Rectal smooth muscle tissue (tissue), 1 donor: ENCODE measurements around the gene XXYLT1.
"Not testable (repeated sequence)": the region's sequence is repeated elsewhere in the genome, so short reads cannot be mapped to it uniquely, and the experiment has no call there.

Experiments
- H3K27ac ChIP-seq: one replicate; pipeline ENCODE4 v1.7.0; 2013; ENCODE audit warnings: low read depth, low read length, inconsistent platforms
- H3K27me3 ChIP-seq: one replicate; pipeline ENCODE4 v1.7.0; 2013; ENCODE audit warnings: low read length; ENCODE audit not compliant: control insufficient read depth, insufficient read depth
- H3K36me3 ChIP-seq: one replicate; pipeline ENCODE4 v1.7.0; 2013; ENCODE audit warnings: low read length; ENCODE audit not compliant: control insufficient read depth, insufficient read depth
- H3K4me1 ChIP-seq: one replicate; pipeline ENCODE4 v1.7.0; 2013; ENCODE audit warnings: low read length; ENCODE audit not compliant: control insufficient read depth, insufficient read depth
- H3K4me3 ChIP-seq: one replicate; pipeline ENCODE4 v1.7.0; 2013; ENCODE audit warnings: low read length
- H3K9ac ChIP-seq: one replicate; pipeline ENCODE4 v1.7.0; 2013; ENCODE audit warnings: low read length

Gene XXYLT1

DNA sequence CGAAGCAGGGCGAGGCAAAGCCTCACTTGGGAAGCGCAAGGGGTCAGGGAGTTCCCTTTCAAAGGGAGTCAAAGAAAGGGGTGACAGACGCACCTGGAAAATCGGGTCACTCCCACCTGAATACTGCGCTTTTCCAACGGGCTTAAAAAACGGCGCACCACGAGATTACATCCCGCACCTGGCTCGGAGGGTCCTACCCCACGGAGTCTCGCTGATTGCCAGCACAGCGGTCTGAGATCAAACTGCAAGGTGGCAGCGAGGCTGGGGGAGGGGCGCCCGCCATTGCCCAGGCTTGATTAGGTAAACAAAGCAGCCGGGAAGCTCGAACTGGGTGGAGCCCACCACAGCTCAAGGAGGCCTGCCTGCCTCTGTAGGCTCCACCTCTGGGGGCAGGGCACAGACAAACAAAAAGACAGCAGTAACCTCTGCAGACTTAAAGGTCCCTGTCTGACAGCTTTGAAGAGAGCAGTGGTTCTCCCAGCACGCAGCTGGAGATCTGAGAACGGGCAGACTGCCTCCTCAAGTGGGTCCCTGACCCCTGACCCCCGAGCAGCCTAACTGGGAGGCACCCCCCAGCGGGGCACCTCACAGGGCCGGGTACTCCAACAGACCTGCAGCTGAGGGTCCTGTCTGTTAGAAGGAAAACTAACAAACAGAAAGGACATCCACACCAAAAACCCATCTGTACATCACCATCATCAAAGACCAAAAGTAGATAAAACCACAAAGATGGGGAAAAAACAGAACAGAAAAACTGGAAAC lies 182.9 kb downstream of the XXYLT1 start:
- not testable (repeated sequence) for H3K4me3 ChIP-seq, H3K27me3 ChIP-seq, H3K27ac ChIP-seq, H3K36me3 ChIP-seq, H3K4me1 ChIP-seq, H3K9ac ChIP-seq

DNA sequence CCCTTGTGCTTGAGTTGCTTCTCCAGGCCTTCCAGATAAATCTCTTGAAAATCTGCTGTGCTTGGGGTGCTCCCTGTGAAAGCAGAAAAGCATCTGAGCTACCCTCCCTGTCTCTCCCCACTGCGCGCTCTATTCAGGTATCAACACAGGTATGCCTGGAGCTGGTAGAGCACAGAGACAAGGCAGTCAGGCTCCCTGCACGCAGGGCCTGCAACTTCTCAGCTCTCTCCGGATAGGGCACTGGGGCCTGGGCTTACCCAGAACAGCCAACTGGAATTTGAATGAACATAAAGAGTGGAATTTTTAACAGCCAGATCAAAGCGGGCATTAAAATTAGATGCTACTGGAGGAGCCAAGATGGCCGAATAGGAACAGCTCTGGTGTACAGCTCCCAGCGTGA lies 183.6 kb downstream of the XXYLT1 start:
- Histone ChIP-seq H3K27ac (no peak overlapping the region), H3K9ac (no peak overlapping the region), H3K36me3 (no peaks in the 10 kb centered on the region), H3K4me3 (no peak overlapping the region), H3K27me3 (no peaks in the 10 kb centered on the region), H3K4me1 (no peaks in the 10 kb centered on the region)

DNA sequence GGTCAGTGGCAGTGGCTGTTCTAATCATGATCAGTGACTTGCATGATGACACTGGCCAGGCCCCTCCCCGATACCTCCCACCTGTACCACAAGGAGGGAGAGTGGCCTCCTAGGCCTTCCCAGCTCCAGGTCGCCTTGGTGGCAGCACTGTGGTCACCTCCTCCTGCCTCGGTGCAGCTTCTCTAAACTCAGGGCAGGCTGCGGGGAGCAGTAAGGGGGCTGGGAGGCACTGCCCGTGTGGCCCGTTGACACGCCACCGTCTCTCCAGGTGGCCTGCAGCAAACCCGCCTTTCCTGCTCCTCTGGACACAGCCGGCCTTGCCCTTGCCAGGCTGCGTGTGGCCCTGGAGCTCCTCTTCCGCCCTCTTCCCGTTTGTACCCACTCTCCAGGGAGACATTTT lies 184.1 kb downstream of the XXYLT1 start:
- Histone ChIP-seq H3K36me3 (no peaks in the 10 kb centered on the region), H3K4me3 (no peak overlapping the region), H3K27me3 (no peaks in the 10 kb centered on the region), H3K9ac (no peak overlapping the region), H3K27ac (no peak overlapping the region), H3K4me1 (no peaks in the 10 kb centered on the region)

DNA sequence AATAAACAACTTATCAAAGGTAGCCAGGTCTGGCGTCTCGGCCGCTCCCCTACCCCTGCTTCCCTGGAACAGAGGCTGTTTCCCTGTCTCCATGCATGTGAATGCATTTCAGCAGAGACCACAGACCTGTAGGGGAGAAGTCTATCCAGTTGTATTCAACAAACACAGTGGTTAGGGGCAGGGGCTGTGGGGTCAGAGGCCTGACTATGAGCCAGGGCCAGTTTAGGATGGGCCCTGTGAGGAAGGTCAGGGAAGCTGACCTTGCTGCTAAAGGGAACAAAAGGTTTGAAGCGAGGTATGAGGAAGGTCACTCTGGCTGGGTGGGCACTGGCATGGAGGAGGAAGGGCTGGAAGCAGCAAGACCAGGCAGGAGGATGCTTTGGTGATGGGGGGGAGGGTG lies 184.6 kb downstream of the XXYLT1 start:
- H3K27ac ChIP-seq = no peak overlapping the region
- no peak overlapping the region for H3K9ac ChIP-seq
- no peaks in the 10 kb centered on the region for H3K36me3 ChIP-seq
- no peak overlapping the region for H3K4me3 ChIP-seq
- no peaks in the 10 kb centered on the region for H3K27me3 ChIP-seq
- H3K4me1 ChIP-seq = no peaks in the 10 kb centered on the region

DNA sequence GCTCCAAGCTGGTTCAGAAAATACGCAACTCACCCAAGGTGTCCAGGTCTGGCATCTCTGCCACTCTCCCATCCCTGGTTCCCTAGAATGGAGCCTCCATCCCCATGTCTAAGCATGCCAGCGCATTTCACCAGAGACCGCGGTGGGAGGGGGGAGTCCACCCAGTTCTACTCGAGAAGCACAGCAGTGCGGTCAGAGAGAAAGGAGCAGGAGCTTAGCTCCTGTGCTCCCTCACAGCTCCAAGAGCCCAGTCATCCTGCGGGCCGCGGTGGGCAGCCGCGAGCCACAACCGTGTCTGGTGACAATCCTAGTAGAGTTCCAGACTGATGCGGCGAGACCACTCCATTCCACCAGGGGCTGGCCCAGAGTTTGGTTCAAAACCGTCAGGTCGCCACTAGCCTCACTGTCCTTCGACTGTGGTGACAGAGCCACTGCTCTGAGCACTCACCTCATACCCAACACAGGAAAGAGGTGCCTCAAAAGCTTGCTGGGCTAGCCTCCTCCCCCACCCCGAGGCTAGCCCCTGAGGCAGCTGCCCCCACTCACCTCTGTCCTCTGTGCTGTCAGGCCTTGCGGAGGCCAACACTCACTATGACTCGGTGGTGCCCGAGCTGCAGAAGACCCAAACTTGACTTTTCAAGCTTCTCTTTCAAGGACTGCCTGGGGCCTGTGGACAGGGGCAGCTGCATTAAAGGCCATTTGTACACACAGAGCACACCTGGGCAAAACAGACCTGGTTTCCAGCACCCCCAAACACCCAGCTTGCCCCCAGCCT lies 185.4 kb downstream of the XXYLT1 start:
- Histone ChIP-seq H3K4me3 (no peak overlapping the region), H3K36me3 (no peaks in the 10 kb centered on the region), H3K27ac (no peak overlapping the region), H3K27me3 (no peaks in the 10 kb centered on the region), H3K4me1 (peaks cover 2% of the 10 kb centered on the region), H3K9ac (no peak overlapping the region)

DNA sequence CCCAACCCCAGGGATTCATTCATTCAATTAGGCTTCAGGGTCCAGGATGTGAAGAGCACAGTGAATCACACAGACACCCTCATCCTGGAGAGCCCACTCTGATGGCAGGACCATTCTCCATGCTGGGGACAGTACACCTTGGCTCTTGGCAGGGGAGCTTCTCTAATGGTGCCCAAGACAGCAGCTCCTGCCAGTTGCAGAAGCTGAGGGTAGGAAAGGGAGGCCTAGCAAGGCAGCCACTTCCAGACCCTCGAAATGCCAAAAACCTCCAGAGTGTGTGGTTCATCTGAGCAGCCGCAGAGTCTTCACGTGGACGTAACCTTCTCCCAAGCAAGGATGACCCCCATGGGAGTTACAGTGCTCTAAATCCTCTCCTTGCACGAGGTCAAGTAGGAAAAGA lies 186.2 kb downstream of the XXYLT1 start:
- peaks cover 2% of the 10 kb centered on the region for H3K4me1 ChIP-seq
- H3K27me3 ChIP-seq = no peaks in the 10 kb centered on the region

DNA sequence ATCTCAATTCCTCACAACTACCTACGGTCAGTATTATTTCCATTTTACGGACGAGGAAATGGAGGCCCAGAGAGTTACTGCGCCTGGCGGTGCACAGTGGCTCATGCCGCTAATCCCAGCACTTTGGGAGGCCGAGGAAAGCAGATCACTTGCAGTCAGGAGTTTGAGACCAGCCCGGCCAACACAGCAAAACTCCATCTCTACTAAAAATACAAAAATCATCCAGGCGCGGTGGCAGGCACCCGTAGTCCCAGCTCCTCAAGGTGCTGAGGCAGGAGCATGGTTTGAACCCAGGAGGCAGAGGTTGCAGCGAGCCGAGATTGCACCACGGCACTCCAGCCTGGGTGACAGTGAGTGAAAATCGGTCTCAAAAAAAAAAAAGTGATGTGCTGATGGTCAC lies 187.3 kb downstream of the XXYLT1 start:
- Histone ChIP-seq H3K4me3 (no peak overlapping the region), H3K36me3 (no peaks in the 10 kb centered on the region), H3K9ac (no peak overlapping the region), H3K27ac (no peak overlapping the region), H3K27me3 (no peaks in the 10 kb centered on the region), H3K4me1 (peaks cover 2% of the 10 kb centered on the region)

More for the DNA sequence above, 186.2 kb downstream of the XXYLT1 start:
- no peak overlapping the region for H3K27ac ChIP-seq
- no peak overlapping the region for H3K9ac ChIP-seq
- H3K4me3 ChIP-seq = no peak overlapping the region
- no peaks in the 10 kb centered on the region for H3K36me3 ChIP-seq

DNA sequence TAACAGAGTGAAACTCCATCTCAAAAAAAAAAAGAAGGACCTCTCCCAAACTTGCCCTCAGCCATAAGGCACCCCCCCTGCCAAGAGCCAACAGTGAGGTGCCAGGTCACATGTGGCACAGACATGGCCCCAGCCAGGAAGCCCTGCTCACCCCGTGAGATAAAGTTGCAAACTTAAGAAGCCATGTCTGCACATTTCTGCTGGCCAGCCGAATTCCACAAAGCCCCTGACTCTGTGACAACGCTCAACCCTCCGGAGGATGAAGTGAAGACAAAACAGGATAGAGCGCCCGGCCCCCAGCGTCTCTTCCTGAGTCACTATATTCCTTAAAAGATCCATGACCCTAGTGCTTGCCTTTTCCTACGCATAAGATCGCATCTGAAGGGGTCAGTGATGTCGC lies 188.1 kb downstream of the XXYLT1 start:
- no peak overlapping the region for H3K9ac ChIP-seq
- H3K36me3 ChIP-seq = no peaks in the 10 kb centered on the region
- peaks cover 2% of the 10 kb centered on the region for H3K4me1 ChIP-seq
- H3K27ac ChIP-seq = no peak overlapping the region
- no peak overlapping the region for H3K4me3 ChIP-seq
- H3K27me3 ChIP-seq = no peaks in the 10 kb centered on the region

DNA sequence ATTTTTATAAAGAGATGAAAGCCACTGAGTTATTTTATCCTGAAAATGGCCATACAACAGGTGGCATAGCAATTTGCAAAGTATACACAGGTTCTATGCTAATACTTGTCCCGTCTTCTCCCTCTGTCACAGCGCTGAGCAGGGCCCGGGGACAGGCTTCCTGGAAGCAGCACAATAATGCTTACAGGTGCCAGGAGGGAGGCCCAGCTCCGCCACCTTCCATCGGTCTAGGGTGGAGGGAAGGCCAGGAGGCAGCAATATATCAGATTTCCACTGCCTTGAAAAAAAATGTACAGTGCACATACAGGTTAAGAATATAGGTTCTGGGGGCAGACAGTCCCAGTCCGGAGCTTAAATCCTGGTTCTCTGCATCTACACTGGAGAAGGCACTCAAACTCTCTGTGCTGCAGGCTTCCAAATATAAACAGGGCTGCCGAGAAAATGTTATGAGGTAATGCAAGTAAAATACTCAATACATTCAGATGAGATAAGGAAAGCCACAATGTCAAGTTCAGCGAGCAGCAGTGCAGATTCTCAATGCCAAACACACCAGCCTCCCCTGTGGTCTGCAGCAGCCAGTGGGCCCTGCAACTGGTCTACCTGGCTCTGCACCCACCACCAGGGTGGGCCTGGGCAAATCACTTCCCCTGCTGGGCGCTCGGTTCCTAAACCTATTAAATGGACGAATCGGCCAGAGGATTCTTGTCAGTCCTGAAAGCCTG lies 189.6 kb downstream of the XXYLT1 start:
- no peak overlapping the region for H3K4me3 ChIP-seq
- H3K27me3 ChIP-seq = no peaks in the 10 kb centered on the region
- no peak overlapping the region for H3K27ac ChIP-seq
- H3K9ac ChIP-seq = no peak overlapping the region
- H3K4me1 ChIP-seq = peaks cover 2% of the 10 kb centered on the region
- no peaks in the 10 kb centered on the region for H3K36me3 ChIP-seq

DNA sequence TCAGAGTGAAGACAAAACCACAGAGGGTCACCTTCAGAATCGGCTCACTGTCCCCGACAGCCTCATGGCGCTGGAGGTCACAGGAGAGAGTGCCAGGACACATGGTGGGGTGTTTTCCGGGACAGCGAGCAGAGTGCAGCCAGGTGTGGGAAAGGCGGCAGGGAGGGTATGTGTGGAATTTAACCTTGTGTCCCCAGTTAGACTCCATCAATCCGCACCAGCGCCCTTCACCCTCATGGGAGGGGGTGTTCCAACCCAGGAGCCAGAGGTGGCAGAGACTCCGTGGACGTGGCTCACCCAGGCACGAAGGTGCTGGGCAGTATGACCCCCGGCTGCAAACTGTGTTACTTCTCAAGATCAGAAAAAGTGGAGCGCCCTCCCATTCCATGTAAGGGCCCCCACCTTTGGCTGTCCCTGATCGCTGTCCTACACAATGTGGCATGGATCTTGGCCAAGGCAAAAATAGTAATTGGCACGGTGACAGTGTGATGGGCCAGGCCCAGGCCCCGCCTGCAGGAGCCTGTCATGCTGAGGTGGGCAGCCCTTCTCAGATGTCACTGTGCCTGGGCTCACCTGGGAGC lies 190.3 kb downstream of the XXYLT1 start:
- H3K27ac ChIP-seq = no peak overlapping the region
- no peak overlapping the region for H3K4me3 ChIP-seq
- peaks cover 2% of the 10 kb centered on the region for H3K4me1 ChIP-seq
- H3K27me3 ChIP-seq = no peaks in the 10 kb centered on the region
- H3K36me3 ChIP-seq = no peaks in the 10 kb centered on the region
- H3K9ac ChIP-seq = no peak overlapping the region

DNA sequence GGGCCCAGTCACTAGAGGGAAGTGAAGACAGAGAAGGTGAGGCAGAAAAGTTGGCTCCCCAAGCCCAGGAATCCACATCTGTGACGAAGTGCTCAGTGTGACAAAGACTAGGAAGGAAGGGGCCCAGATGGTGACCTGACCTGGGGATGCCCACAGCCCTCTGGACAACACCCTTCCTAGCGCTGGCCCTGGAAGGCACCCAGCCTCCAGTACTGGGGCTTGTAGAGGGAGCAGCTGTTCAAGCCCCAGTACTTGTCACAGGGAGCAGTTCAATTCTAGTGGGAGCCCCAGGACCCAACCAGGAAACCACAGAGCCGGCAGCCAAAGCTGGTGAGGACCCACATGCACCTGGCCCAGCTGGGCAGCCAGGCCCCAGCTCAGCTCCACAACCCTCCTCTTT lies 190.8 kb downstream of the XXYLT1 start:
- Histone ChIP-seq H3K27ac (no peak overlapping the region), H3K4me3 (no peak overlapping the region), H3K36me3 (no peaks in the 10 kb centered on the region), H3K4me1 (peaks cover 2% of the 10 kb centered on the region), H3K27me3 (no peaks in the 10 kb centered on the region), H3K9ac (no peak overlapping the region)

DNA sequence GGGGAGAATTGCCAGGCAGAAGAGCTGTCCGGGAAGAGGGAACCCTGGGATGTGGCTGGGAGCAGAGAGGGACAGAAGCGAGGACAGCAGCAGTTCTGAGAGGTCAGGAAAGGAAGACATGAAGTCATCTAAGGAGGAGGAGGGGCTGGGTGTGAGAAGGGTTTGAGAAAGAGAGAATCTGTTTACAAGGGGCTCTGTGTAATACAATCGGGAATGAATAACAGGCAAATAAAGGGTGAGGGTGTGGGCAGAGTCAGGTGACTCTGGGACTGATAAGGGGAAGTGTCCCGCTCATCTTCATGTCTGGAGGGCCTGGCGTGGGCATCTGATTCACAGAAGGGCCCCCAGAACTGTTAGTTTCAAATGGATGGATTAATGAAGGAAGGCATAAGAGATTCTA lies 191.3 kb downstream of the XXYLT1 start:
- Histone ChIP-seq H3K27me3 (no peaks in the 10 kb centered on the region), H3K4me3 (no peak overlapping the region), H3K36me3 (no peaks in the 10 kb centered on the region), H3K9ac (no peak overlapping the region), H3K27ac (no peak overlapping the region), H3K4me1 (peaks cover 2% of the 10 kb centered on the region)
